B cell (primary cell): ENCODE data around the gene ATP6V0E2. TPM values are rescaled to one million over a fixed set of nuclear protein-coding genes. Genes with fewer than 3 reads are reported as not detected.
"Not testable (repeated sequence)": the region's sequence is repeated elsewhere in the genome, so short reads cannot be mapped to it uniquely, and the experiment has no call there.

Experiments used
- ATAC-seq: fragments of 200-7000 bp; cut with Tn5 transposase; one replicate; pipeline ENCODE4 v1.10.0; 2021; ENCODE audit warnings: low read depth, mild to moderate bottlenecking, moderate number of reproducible peaks, moderate library complexity
- CTCF ChIA-PET: fragments of 350-600 bp; sonication (Branson Sonifier 250); formaldehyde crosslinking; loops from one replicate; lab custom pipeline; 2021; ENCODE audit warnings: antibody characterized with exemption, inconsistent platforms; lab: Charles Lee
- POLR2A ChIA-PET: fragments of 350-600 bp; sonication (Branson Sonifier 250); formaldehyde crosslinking; loops from one replicate; lab custom pipeline; 2021; ENCODE audit warnings: antibody characterized with exemption; lab: Charles Lee
- DNase-seq: peaks from one replicate; pipeline ENCODE4 v3.0.0; 2013
- H2AFZ ChIP-seq: 2 replicates; pipeline ENCODE4 v1.6.1; 2012; ENCODE audit warnings: mild to moderate bottlenecking, low read depth, low read length; ENCODE audit not compliant: insufficient read depth, poor library complexity, severe bottlenecking
- H3K27ac ChIP-seq, 2 donors: 1 replicate in 1 of 2; 2 replicates in 1 of 2; pipeline ENCODE4 v1.5.1; 2012 to 2013; ENCODE audit warnings: low read length in 2 of 2, mild to moderate bottlenecking in 2 of 2, moderate library complexity in 1 of 2
- H3K27me3 ChIP-seq, 4 experiments: fragments of 200-600 bp in 1 of 4; sonication (generic) in 1 of 4; replicated peaks in 1 of 4; 1 replicate in 2 of 4; 2 replicates in 2 of 4; pipeline versions ENCODE4 v1.6.1 to v1.7.0; 2013 to 2016; ENCODE audit warnings: low read length in 3 of 4, mild to moderate bottlenecking in 2 of 4, mixed read lengths in 1 of 4, moderate library complexity in 1 of 4; ENCODE audit not compliant: insufficient read depth in 4 of 4, control insufficient read depth in 3 of 4; ENCODE audit errors: control extremely low read depth in 1 of 4
- H3K36me3 ChIP-seq, 2 experiments: replicated peaks in 1 of 2; 1 replicate in 1 of 2; 2 replicates in 1 of 2; pipeline versions ENCODE4 v1.6.1 to v1.7.1; 2013; ENCODE audit warnings: low read length in 1 of 2; ENCODE audit not compliant: insufficient read depth in 2 of 2, control insufficient read depth in 1 of 2; ENCODE audit errors: control extremely low read depth in 1 of 2, extremely low read depth in 1 of 2
- H3K4me1 ChIP-seq, 2 donors: fragments of 200-600 bp in 1 of 2; sonication (generic) in 1 of 2; 1 replicate in 1 of 2; 2 replicates in 1 of 2; pipeline versions ENCODE4 v1.5.1 to v1.6.1; 2013 to 2017; ENCODE audit warnings: low read length in 2 of 2; ENCODE audit not compliant: control insufficient read depth in 2 of 2, insufficient read depth in 2 of 2
- H3K4me2 ChIP-seq: replicated peaks from 2 replicates; pipeline ENCODE3; 2012; ENCODE audit warnings: mild to moderate bottlenecking, low read depth, low read length; ENCODE audit not compliant: poor library complexity, severe bottlenecking
- H3K4me3 ChIP-seq, 5 experiments: fragments of 200-600 bp in 1 of 5; sonication (generic) in 1 of 5; 1 replicate in 3 of 5; 2 replicates in 2 of 5; pipeline versions ENCODE4 v1.5.1 to v1.7.0; 2011 to 2016; ENCODE audit warnings: low read length in 4 of 5, mild to moderate bottlenecking in 4 of 5, low read depth in 2 of 5, control low read depth in 1 of 5, moderate library complexity in 1 of 5; ENCODE audit not compliant: insufficient read depth in 1 of 5; ENCODE audit errors: control extremely low read depth in 1 of 5, extremely low read depth in 1 of 5
- H3K79me2 ChIP-seq: fragments of 200-600 bp; sonication (generic); one replicate; pipeline ENCODE4 v1.6.0; 2016; ENCODE audit warnings: low read length; ENCODE audit not compliant: control insufficient read depth, insufficient read depth
- H3K9ac ChIP-seq: fragments of 200-600 bp; sonication (generic); 2 replicates; pipeline ENCODE4 v1.6.1; 2017; ENCODE audit warnings: mild to moderate bottlenecking, low read length, moderate library complexity
- H3K9me3 ChIP-seq, 3 donors: one replicate each; pipeline versions ENCODE4 v1.6.1 to v1.7.1; 2013; ENCODE audit warnings: low read length in 2 of 3; ENCODE audit not compliant: control insufficient read depth in 2 of 3, insufficient read depth in 1 of 3; ENCODE audit errors: control extremely low read depth in 1 of 3
- H4K20me1 ChIP-seq: 2 replicates; pipeline ENCODE4 v1.6.0; 2012; ENCODE audit warnings: mild to moderate bottlenecking, low read length; ENCODE audit not compliant: insufficient read depth, control insufficient read depth, poor library complexity, severe bottlenecking
- H3K27ac Mint-ChIP-seq: one replicate; pipeline ENCODE4 v1.8.0; 2021; ENCODE audit warnings: mixed read lengths
- H3K27me3 Mint-ChIP-seq: one replicate; pipeline ENCODE4 v1.8.0; 2021; ENCODE audit warnings: mixed read lengths
- H3K4me1 Mint-ChIP-seq: one replicate; pipeline ENCODE4 v1.8.0; 2021; ENCODE audit warnings: mixed read lengths
- H3K4me3 Mint-ChIP-seq: one replicate; pipeline ENCODE4 v1.8.0; 2021; ENCODE audit warnings: mixed read lengths
- H3K9me3 Mint-ChIP-seq: one replicate; pipeline ENCODE4 v1.8.0; 2022; ENCODE audit warnings: mixed read lengths; ENCODE audit not compliant: insufficient read depth
- WGBS: methylation state at CpG from one replicate; pipeline ENCODE4 v1.1.5; 2013; ENCODE audit warnings: missing lambda C conversion rate; ENCODE audit not compliant: insufficient coverage; 5-methylcytosine and 5-hydroxymethylcytosine counted together
- intact Hi-C: fragments of 100-400 bp; cut with micrococcal nuclease; formaldehyde crosslinking; loops from one replicate; pipeline ENCODE4 v1.10.0; 2022
- polyA plus RNA-seq: library from polyadenylated mRNA; depleted of rRNA; stranded (reverse); fragments of >200 nt; gene quantifications from 2 replicates; pipeline ENCODE4 v1.2.3, GENCODE V29; 2012
- total RNA-seq, 2 donors: library from RNA; stranded (reverse); fragments of 120-200 nt in 1 of 2; gene quantifications; 1 replicate in 1 of 2; 2 replicates in 1 of 2; pipeline versions ENCODE4 v1.2.3 to v1.2.4, GENCODE V29; 2013 to 2022

Gene ATP6V0E2
- total and polyA plus RNA-seq, 2 donors (not counting 1 experiment from before 2014, with no cell fraction given), result 13.5 to 49.6 TPM

- H3K9ac ChIP-seq, result not testable (repeated sequence)
These were observed 21.2 kb downstream of the ATP6V0E2 start for GRCh38 chr7:149894957-149895356.

DNA sequence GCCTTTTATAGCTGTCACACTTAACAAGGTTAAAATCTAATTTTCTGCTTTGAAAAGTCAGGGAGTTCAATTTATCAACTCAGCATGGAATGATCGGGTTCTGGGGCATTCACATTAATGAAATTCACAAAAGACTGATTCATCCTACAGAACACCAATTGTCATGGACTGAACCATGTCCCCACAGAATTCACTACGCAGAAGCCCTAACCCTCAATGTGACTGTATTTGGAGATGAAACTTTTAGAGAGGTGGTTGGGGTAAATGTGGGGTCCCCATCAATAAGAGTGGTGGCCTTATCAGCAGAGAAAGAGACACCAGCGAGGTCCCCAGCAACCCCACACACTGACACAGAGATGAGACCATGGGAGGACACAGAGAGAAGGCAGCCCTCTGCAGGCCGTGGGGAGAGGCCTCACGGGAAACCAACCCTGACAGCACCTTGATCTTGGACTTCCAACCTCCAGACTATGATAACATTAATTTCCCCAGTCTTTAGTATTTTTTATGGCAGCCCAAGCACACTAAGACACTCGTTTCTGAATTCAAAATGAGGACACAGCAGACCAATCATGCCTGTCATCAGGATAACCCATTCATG is 34.1 kb downstream of the ATP6V0E2 start:
- H3K9ac ChIP-seq, ATAC-seq, DNase-seq, H3K9me3 ChIP-seq, H3K27ac Mint-ChIP-seq, H3K4me1 Mint-ChIP-seq, H2AFZ ChIP-seq, H3K4me1 ChIP-seq, H3K4me2 ChIP-seq, H3K9me3 Mint-ChIP-seq, H3K36me3 ChIP-seq, H3K27ac ChIP-seq, H3K27me3 Mint-ChIP-seq, H3K4me3 Mint-ChIP-seq, H3K79me2 ChIP-seq, H3K27me3 ChIP-seq, CTCF ChIA-PET, H4K20me1 ChIP-seq, H3K4me3 ChIP-seq, POLR2A ChIA-PET, intact Hi-C loops: not testable (repeated sequence)
- WGBS, result no CpG with 5 or more reads among the region's 6 CpGs

More at GRCh38 chr7:149894957-149895356, 21.2 kb downstream of the ATP6V0E2 start:
- H3K27ac Mint-ChIP-seq, H3K27ac ChIP-seq, ATAC-seq, DNase-seq, H3K4me1 ChIP-seq, intact Hi-C loops, H3K4me1 Mint-ChIP-seq, H3K4me3 Mint-ChIP-seq, H4K20me1 ChIP-seq, H3K9me3 ChIP-seq, POLR2A ChIA-PET, H3K27me3 ChIP-seq, H3K9me3 Mint-ChIP-seq, H3K36me3 ChIP-seq, H3K79me2 ChIP-seq, H2AFZ ChIP-seq, CTCF ChIA-PET, H3K4me2 ChIP-seq, H3K4me3 ChIP-seq, H3K27me3 Mint-ChIP-seq: not testable (repeated sequence)
- 100% methylated on average over 2 of the region's 8 CpGs for WGBS

DNA sequence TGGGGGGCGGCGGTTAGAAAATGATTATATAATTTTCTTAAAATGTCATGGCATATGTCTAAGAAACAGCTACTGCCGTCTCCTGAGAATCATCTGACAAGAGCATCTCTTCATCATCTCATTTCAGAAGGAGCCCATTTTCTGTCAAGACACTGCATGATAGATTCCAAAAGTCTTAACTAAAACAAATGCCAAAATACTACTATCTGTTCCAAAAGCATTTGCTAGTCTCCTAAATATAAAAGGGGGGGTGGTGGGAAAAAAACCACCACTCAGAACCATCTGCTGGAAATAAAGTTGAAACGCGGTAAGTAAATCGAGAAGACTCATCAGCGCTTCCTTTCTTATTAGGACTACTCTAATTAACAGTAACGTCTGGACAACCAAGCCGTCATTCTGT is 36.5 kb downstream of the ATP6V0E2 start:
- not testable (repeated sequence) for H3K4me3 Mint-ChIP-seq, ATAC-seq

DNA sequence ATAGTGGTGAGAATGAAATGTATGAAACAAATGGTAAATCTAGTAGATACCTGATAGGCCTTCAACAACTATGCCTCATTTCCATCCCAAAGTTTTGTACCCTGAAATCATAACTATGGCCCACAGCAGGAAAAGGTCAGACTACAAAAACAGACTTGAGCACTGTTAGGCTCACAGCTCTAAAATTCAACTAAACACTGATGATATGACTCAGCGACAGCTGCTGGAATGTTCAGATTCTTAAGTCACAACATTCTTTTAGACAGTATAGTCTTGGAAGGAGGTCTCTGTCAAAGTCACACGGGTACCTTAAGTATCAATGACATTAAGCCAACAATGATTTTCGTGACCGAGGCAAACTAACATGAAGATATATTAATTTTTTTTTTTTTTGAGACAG is 38.4 kb downstream of the ATP6V0E2 start:
- H3K9ac ChIP-seq, H3K4me3 Mint-ChIP-seq, CTCF ChIA-PET, H3K27me3 Mint-ChIP-seq, H3K4me3 ChIP-seq, H3K27me3 ChIP-seq, H3K4me1 ChIP-seq, POLR2A ChIA-PET, H3K79me2 ChIP-seq, H3K27ac ChIP-seq, H2AFZ ChIP-seq, H3K4me2 ChIP-seq, H3K27ac Mint-ChIP-seq, H4K20me1 ChIP-seq, H3K36me3 ChIP-seq, DNase-seq, H3K9me3 Mint-ChIP-seq, H3K9me3 ChIP-seq, intact Hi-C loops, ATAC-seq, H3K4me1 Mint-ChIP-seq: not testable (repeated sequence)
- no CpG with 5 or more reads among the region's 4 CpGs for WGBS

More for the DNA sequence above, 36.5 kb downstream of the ATP6V0E2 start:
- CTCF ChIA-PET, H3K4me1 Mint-ChIP-seq, H3K27ac ChIP-seq, H3K36me3 ChIP-seq, H3K9me3 Mint-ChIP-seq, H2AFZ ChIP-seq, H4K20me1 ChIP-seq, H3K9me3 ChIP-seq, DNase-seq, H3K79me2 ChIP-seq, H3K9ac ChIP-seq, H3K4me1 ChIP-seq, POLR2A ChIA-PET, H3K27ac Mint-ChIP-seq, H3K4me2 ChIP-seq, H3K27me3 Mint-ChIP-seq, H3K27me3 ChIP-seq, H3K4me3 ChIP-seq, intact Hi-C loops: not testable (repeated sequence)
- WGBS, result no CpG with 5 or more reads among the region's 9 CpGs
